Cardiac septum (tissue), 1 donor: Measurements from ENCODE around the gene OSBPL6. TPM values are rescaled to one million over a fixed set of nuclear protein-coding genes. Genes with fewer than 3 reads are reported as not detected.
A peak's percentile ranks its signal among the peaks of the same experiment; 100 is the strongest.

Experiments used
- DNase-seq: peaks from one replicate; pipeline ENCODE4 v3.0.0-alpha.2; 2020; ENCODE audit warnings: low spot score
- intact Hi-C: fragments of 100-400 bp; cut with DNase I; formaldehyde crosslinking; loops from one replicate; pipeline ENCODE4 v1.14.0; 2022
- total RNA-seq: library from RNA; stranded (reverse); fragmentation: NEBNext Ultra II Directional; extraction: Animal tissue kit (Norgen Biotek cat#: 25700); gene quantifications from one replicate; pipeline ENCODE4 v1.2.1, GENCODE V29; 2021
- donor health status: DM: no; HTN: no; CAD: no.

OSBPL6 gene
- total RNA-seq, 1 donor from 2014 or later: 5.5 TPM

- intact Hi-C loops: no loop called here
- no peak for DNase-seq
Observed at GRCh38 chr2:178449700-178450523, 255.6 kb downstream of the OSBPL6 start.

- intact Hi-C loops: no loop called here
- no peak for DNase-seq
Observed at GRCh38 chr2:178450524-178450773, 256.1 kb downstream of the OSBPL6 start.

- DNase-seq: peak; percentile 99
- intact Hi-C loops: loop anchor here (1.0 kb wide), 2 partner anchors 29 to 257 kb away; partner anchors contain the start of genes OSBPL6 and PLEKHA3
Observed at GRCh38 chr2:178450774-178451525, 256.6 kb downstream of the OSBPL6 start, which contains the start of the genes PJVK and PRKRA. PJVK (plus strand) TSS chr2:178451378; CDS start chr2:178453410, 2,032 bp downstream. PRKRA (minus strand) TSS chr2:178451175; CDS start chr2:178451030, 145 bp downstream.

GRCh38 chr2:178452334-178452733, 258.0 kb downstream of the OSBPL6 start:
- intact Hi-C loops: no loop called here

More at GRCh38 chr2:178452334-178452733, 258.0 kb downstream of the OSBPL6 start:
- no peak for DNase-seq

Other genes starting within 250 kb of the OSBPL6 start
- gene PDE11A, start 121.7 kb upstream of the OSBPL6 start, total RNA-seq: 0.54 TPM
- gene RBM45, start 82.1 kb upstream of the OSBPL6 start, total RNA-seq: 5.2 TPM